Liver (tissue), 9 donors: Measurements from ENCODE around the gene SPSB1. TPM values are rescaled to one million over a fixed set of nuclear protein-coding genes. Genes with fewer than 3 reads are reported as not detected.

ENCODE experiments used
- DNase-seq: peaks from one replicate; pipeline ENCODE4 v3.0.0-alpha.2; 2017; ENCODE audit warnings: low spot score
- H3K27ac ChIP-seq, 2 donors: one replicate each; pipeline ENCODE4 v1.7.0; 2013; ENCODE audit warnings: inconsistent platforms in 2 of 2, low read length in 2 of 2, control low read depth in 1 of 2, low read depth in 1 of 2, mild to moderate bottlenecking in 1 of 2
- H3K27me3 ChIP-seq, 4 donors: one replicate each; pipeline versions ENCODE4 v1.6.1 to v1.7.0; 2013; ENCODE audit warnings: low read length in 3 of 4, inconsistent platforms in 1 of 4, mild to moderate bottlenecking in 1 of 4, moderate library complexity in 1 of 4; ENCODE audit not compliant: control insufficient read depth in 4 of 4, insufficient read depth in 4 of 4
- H3K36me3 ChIP-seq, 4 donors: one replicate each; pipeline versions ENCODE4 v1.6.1 to v1.7.0; 2013; ENCODE audit warnings: low read length in 3 of 4, mild to moderate bottlenecking in 3 of 4, low read depth in 1 of 4, moderate library complexity in 1 of 4; ENCODE audit not compliant: control insufficient read depth in 4 of 4, insufficient read depth in 3 of 4
- H3K4me1 ChIP-seq, 4 donors: one replicate each; pipeline versions ENCODE4 v1.6.1 to v1.7.0; 2013; ENCODE audit warnings: low read length in 3 of 4, mild to moderate bottlenecking in 3 of 4, moderate library complexity in 1 of 4; ENCODE audit not compliant: control insufficient read depth in 4 of 4, insufficient read depth in 4 of 4
- H3K4me3 ChIP-seq, 3 donors: one replicate each; pipeline versions ENCODE4 v1.6.1 to v1.7.0; 2013; ENCODE audit warnings: low read length in 3 of 3, control low read depth in 1 of 3, low read depth in 1 of 3, mild to moderate bottlenecking in 1 of 3
- H3K9ac ChIP-seq, 2 donors: one replicate each; pipeline ENCODE4 v1.7.0; 2013; ENCODE audit warnings: low read length in 2 of 2, mild to moderate bottlenecking in 2 of 2, moderate library complexity in 2 of 2, control low read depth in 1 of 2, low read depth in 1 of 2
- H3K9me3 ChIP-seq, 4 donors: one replicate each; pipeline versions ENCODE4 v1.6.1 to v1.7.0; 2013; ENCODE audit warnings: low read length in 3 of 4; ENCODE audit not compliant: control insufficient read depth in 4 of 4
- EGR1 ChIP-seq, 2 donors: IDR thresholded peaks; 2 replicates each; pipeline ENCODE4 v1.6.1; 2016 to 2018; ENCODE audit warnings: antibody characterized with exemption in 2 of 2, low read depth in 2 of 2
- FOXA1 ChIP-seq: IDR thresholded peaks from 2 replicates; pipeline ENCODE4 v1.6.1; 2016; ENCODE audit warnings: antibody characterized with exemption
- FOXA2 ChIP-seq: IDR thresholded peaks from 2 replicates; pipeline ENCODE4 v1.6.1; 2016; ENCODE audit warnings: antibody characterized with exemption
- GABPA ChIP-seq, 2 donors: IDR thresholded peaks in 1 of 2; conservative IDR thresholded peaks in 1 of 2; 2 replicates each; pipeline ENCODE4 v1.6.1; 2016; ENCODE audit warnings: antibody characterized with exemption in 2 of 2, mild to moderate bottlenecking in 1 of 2, moderate library complexity in 1 of 2
- HNF4A ChIP-seq, 2 donors: conservative IDR thresholded peaks; 2 replicates each; pipeline ENCODE4 v1.6.1; 2016; ENCODE audit warnings: antibody characterized with exemption in 2 of 2, mild to moderate bottlenecking in 2 of 2
- HNF4G ChIP-seq: IDR thresholded peaks from 2 replicates; pipeline ENCODE4 v1.6.1; 2016; ENCODE audit warnings: antibody characterized with exemption
- NR2F2 ChIP-seq: IDR thresholded peaks from 2 replicates; pipeline ENCODE4 v1.6.1; 2016; ENCODE audit warnings: antibody characterized with exemption
- RAD21 ChIP-seq, 2 donors: IDR thresholded peaks; 2 replicates each; pipeline ENCODE4 v1.6.1; 2016; ENCODE audit warnings: antibody characterized with exemption in 2 of 2, mild to moderate bottlenecking in 2 of 2
- RXRA ChIP-seq, 2 donors: IDR thresholded peaks; 2 replicates each; pipeline ENCODE4 v1.6.1; 2017 to 2018; ENCODE audit warnings: antibody characterized with exemption in 2 of 2, mild to moderate bottlenecking in 1 of 2
- TAF1 ChIP-seq: conservative IDR thresholded peaks from 2 replicates; pipeline ENCODE4 v1.6.1; 2016; ENCODE audit warnings: antibody characterized with exemption, mild to moderate bottlenecking
- YY1 ChIP-seq: IDR thresholded peaks from 2 replicates; pipeline ENCODE4 v1.6.1; 2016; ENCODE audit warnings: antibody characterized with exemption, mild to moderate bottlenecking
- WGBS: extraction: QIAGEN DNeasy Blood & Tissue Kit; methylation state at CpG from one replicate; pipeline ENCODE4 v1.1.7; 2013; 5-methylcytosine and 5-hydroxymethylcytosine counted together
- polyA plus RNA-seq, 2 donors: library from polyadenylated mRNA; stranded (reverse) in 1 of 2; unstranded in 1 of 2; fragments of 200-250 nt in 1 of 2; fragments of >200 nt in 1 of 2; fragmentation: Nextera tagmentation in 1 of 2; extraction: Ambion mirVana in 1 of 2; gene quantifications; one replicate each; pipeline versions ENCODE4 v1.2.1 to v1.2.3, GENCODE V29; 2013 to 2015
- total RNA-seq, 2 donors: library from RNA; depleted of rRNA; stranded (reverse); fragments of >200 nt; gene quantifications; one replicate each; pipeline ENCODE4 v1.2.3, GENCODE V29; 2014
- TF ChIP-seq, protein P1 (sequence below): IDR thresholded peaks from 2 replicates; pipeline ENCODE4 v1.6.1; 2016; ENCODE audit warnings: antibody characterized with exemption, mild to moderate bottlenecking
- TF ChIP-seq, protein P2 (sequence below): IDR thresholded peaks from 2 replicates; pipeline ENCODE4 v1.6.1; 2016; ENCODE audit warnings: antibody characterized with exemption
- donor health status: healthy.
- donor health status: healthy.
- donor health status: healthy.
- donor health status: healthy.
- donor health status: healthy.

The SPSB1 gene
- total and polyA plus RNA-seq, 4 donors, result 4.1 to 22.6 (median 14.8) TPM

GRCh38 chr1:9350013-9350908 lies 57.6 kb downstream of the SPSB1 start:
- no peak for TF ChIP-seq FOXA1
- TF ChIP-seq YY1, result no peak
- no peak for TF ChIP-seq HNF4G
- TF ChIP-seq EGR1 (IDR thresholded peaks at IDR 0.05; ENCODE audit: low read depth in 2 of 2), result no peak
- TF ChIP-seq HNF4A (conservative IDR thresholded peaks at IDR 0.05), result no peak
- TF ChIP-seq TAF1, result no peak
- no peak for TF ChIP-seq RXRA (IDR thresholded peaks at IDR 0.05)
- no peak for TF ChIP-seq FOXA2
- TF ChIP-seq, protein P1, sequence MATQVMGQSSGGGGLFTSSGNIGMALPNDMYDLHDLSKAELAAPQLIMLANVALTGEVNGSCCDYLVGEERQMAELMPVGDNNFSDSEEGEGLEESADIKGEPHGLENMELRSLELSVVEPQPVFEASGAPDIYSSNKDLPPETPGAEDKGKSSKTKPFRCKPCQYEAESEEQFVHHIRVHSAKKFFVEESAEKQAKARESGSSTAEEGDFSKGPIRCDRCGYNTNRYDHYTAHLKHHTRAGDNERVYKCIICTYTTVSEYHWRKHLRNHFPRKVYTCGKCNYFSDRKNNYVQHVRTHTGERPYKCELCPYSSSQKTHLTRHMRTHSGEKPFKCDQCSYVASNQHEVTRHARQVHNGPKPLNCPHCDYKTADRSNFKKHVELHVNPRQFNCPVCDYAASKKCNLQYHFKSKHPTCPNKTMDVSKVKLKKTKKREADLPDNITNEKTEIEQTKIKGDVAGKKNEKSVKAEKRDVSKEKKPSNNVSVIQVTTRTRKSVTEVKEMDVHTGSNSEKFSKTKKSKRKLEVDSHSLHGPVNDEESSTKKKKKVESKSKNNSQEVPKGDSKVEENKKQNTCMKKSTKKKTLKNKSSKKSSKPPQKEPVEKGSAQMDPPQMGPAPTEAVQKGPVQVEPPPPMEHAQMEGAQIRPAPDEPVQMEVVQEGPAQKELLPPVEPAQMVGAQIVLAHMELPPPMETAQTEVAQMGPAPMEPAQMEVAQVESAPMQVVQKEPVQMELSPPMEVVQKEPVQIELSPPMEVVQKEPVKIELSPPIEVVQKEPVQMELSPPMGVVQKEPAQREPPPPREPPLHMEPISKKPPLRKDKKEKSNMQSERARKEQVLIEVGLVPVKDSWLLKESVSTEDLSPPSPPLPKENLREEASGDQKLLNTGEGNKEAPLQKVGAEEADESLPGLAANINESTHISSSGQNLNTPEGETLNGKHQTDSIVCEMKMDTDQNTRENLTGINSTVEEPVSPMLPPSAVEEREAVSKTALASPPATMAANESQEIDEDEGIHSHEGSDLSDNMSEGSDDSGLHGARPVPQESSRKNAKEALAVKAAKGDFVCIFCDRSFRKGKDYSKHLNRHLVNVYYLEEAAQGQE, result no peak
- TF ChIP-seq GABPA (IDR thresholded peaks at IDR 0.05 in 1 of 2, conservative IDR thresholded peaks at IDR 0.05 in 1 of 2), result no peak

DNA sequence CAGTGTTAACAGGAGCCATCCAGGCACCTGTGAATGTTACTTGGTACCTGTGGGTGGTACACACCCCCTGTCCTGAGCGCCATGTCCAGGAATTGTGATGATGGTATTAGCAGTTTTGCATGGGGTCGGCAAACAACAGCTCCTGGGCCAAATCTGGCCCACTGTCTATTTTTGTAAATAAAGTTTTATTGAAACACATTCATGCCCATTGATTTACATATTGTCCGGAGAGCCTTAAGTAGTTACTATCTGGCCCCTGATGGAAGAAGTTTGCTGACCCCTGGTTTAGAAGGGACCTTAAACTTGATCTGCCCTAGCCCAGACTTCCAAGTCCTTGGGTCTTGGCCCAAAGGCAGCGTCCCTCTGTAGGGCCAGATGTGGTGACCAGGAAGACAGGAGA lies 58.3 kb downstream of the SPSB1 start:
- no peak for TF ChIP-seq GABPA (IDR thresholded peaks at IDR 0.05 in 1 of 2, conservative IDR thresholded peaks at IDR 0.05 in 1 of 2)
- TF ChIP-seq RAD21 (IDR thresholded peaks at IDR 0.05), result no peak
- TF ChIP-seq FOXA2, result no peak
- no peak for TF ChIP-seq NR2F2
- TF ChIP-seq, protein P2, sequence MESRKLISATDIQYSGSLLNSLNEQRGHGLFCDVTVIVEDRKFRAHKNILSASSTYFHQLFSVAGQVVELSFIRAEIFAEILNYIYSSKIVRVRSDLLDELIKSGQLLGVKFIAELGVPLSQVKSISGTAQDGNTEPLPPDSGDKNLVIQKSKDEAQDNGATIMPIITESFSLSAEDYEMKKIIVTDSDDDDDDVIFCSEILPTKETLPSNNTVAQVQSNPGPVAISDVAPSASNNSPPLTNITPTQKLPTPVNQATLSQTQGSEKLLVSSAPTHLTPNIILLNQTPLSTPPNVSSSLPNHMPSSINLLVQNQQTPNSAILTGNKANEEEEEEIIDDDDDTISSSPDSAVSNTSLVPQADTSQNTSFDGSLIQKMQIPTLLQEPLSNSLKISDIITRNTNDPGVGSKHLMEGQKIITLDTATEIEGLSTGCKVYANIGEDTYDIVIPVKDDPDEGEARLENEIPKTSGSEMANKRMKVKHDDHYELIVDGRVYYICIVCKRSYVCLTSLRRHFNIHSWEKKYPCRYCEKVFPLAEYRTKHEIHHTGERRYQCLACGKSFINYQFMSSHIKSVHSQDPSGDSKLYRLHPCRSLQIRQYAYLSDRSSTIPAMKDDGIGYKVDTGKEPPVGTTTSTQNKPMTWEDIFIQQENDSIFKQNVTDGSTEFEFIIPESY, result no peak
- TF ChIP-seq HNF4A (conservative IDR thresholded peaks at IDR 0.05), result no peak
- TF ChIP-seq TAF1, result no peak
- TF ChIP-seq EGR1 (IDR thresholded peaks at IDR 0.05; ENCODE audit: low read depth in 2 of 2), result no peak
- TF ChIP-seq RXRA (IDR thresholded peaks at IDR 0.05), result no peak
- no peaks in the 10 kb centered on the region for H3K27me3 ChIP-seq
- peaks cover 1 to 7% (median 5%) of the 10 kb centered on the region in 4 donors for H3K36me3 ChIP-seq
- no peak overlapping the region for H3K4me3 ChIP-seq
- H3K9ac ChIP-seq, result no peak overlapping the region
- H3K9me3 ChIP-seq, result no peaks in the 10 kb centered on the region
- WGBS, result 97% methylated on average over 4 of the region's 4 CpGs
- no peak for DNase-seq
- H3K27ac ChIP-seq, result no peak overlapping the region
- H3K4me1 ChIP-seq, result no peaks in the 10 kb centered on the region

More at GRCh38 chr1:9350013-9350908, 57.6 kb downstream of the SPSB1 start:
- no peak overlapping the region for H3K4me3 ChIP-seq
- no peak for DNase-seq
- no peaks in the 10 kb centered on the region for H3K9me3 ChIP-seq
- WGBS, result 91% methylated on average over 20 of the region's 20 CpGs
- peaks cover 0 to 5% (median 1%) of the 10 kb centered on the region in 4 donors for H3K36me3 ChIP-seq
- no peak overlapping the region for H3K27ac ChIP-seq
- no peaks in the 10 kb centered on the region for H3K27me3 ChIP-seq
- H3K9ac ChIP-seq, result no peak overlapping the region
- H3K4me1 ChIP-seq, result no peaks in the 10 kb centered on the region
